Endodermal cell (in vitro differentiated cells): ENCODE data around the gene LCE3D. TPM values are rescaled to one million over a fixed set of nuclear protein-coding genes. Genes with fewer than 3 reads are reported as not detected.
"Not testable (repeated sequence)": the region's sequence is repeated elsewhere in the genome, so short reads cannot be mapped to it uniquely, and the experiment has no call there.

Experiments used
- DNase-seq: peaks from one replicate; pipeline ENCODE4 v3.0.0-alpha.2; 2017
- H3K27ac ChIP-seq: 2 replicates; pipeline ENCODE4 v1.5.1; 2013; ENCODE audit warnings: mild to moderate bottlenecking, low read depth, low read length, moderate library complexity
- H3K27me3 ChIP-seq: 2 replicates; pipeline ENCODE4 v1.6.1; 2013; ENCODE audit warnings: mild to moderate bottlenecking, low read length, moderate library complexity; ENCODE audit not compliant: insufficient read depth, control insufficient read depth, poor library complexity, severe bottlenecking
- H3K36me3 ChIP-seq: 2 replicates; pipeline ENCODE4 v1.7.0; 2013; ENCODE audit warnings: mild to moderate bottlenecking, low read length, moderate library complexity; ENCODE audit not compliant: control insufficient read depth, insufficient read depth
- H3K4me1 ChIP-seq: one replicate; pipeline ENCODE4 v1.7.0; 2013; ENCODE audit warnings: low read length; ENCODE audit not compliant: control insufficient read depth, insufficient read depth
- H3K4me3 ChIP-seq: 2 replicates; pipeline ENCODE4 v1.5.1; 2013; ENCODE audit warnings: mild to moderate bottlenecking, low read length, moderate library complexity
- H3K9ac ChIP-seq: 2 replicates; pipeline ENCODE4 v1.6.1; 2013; ENCODE audit warnings: mild to moderate bottlenecking, low read length, moderate library complexity; ENCODE audit not compliant: poor library complexity, severe bottlenecking; ENCODE audit errors: extremely low read depth
- H3K9me3 ChIP-seq: 2 replicates; pipeline ENCODE4 v1.6.1; 2013; ENCODE audit warnings: mild to moderate bottlenecking, low read length, moderate library complexity; ENCODE audit not compliant: control insufficient read depth
- H3K27ac Mint-ChIP-seq: 2 replicates; pipeline ENCODE4 v1.8.0; 2020; ENCODE audit warnings: mixed read lengths
- H3K27me3 Mint-ChIP-seq: 2 replicates; pipeline ENCODE4 v1.8.0; 2021; ENCODE audit warnings: mild to moderate bottlenecking, mixed read lengths; ENCODE audit not compliant: insufficient read depth
- H3K36me3 Mint-ChIP-seq: 2 replicates; pipeline ENCODE4 v1.8.0; 2020; ENCODE audit warnings: low read depth, mixed read lengths
- H3K4me1 Mint-ChIP-seq: 2 replicates; pipeline ENCODE4 v1.8.0; 2020; ENCODE audit warnings: mixed read lengths
- H3K4me3 Mint-ChIP-seq: 2 replicates; pipeline ENCODE4 v1.8.0; 2020; ENCODE audit warnings: mild to moderate bottlenecking, moderate library complexity, mixed read lengths
- H3K9me3 Mint-ChIP-seq: 2 replicates; pipeline ENCODE4 v1.8.0; 2020; ENCODE audit warnings: mild to moderate bottlenecking, mixed read lengths
- WGBS, 2 experiments: methylation state at CpG; one replicate each; pipeline versions ENCODE4 v1.1.5 to v1.1.7; 2013; ENCODE audit warnings: missing lambda C conversion rate in 2 of 2, mixed read lengths in 1 of 2; ENCODE audit not compliant: insufficient coverage in 1 of 2, insufficient read length in 1 of 2; 5-methylcytosine and 5-hydroxymethylcytosine counted together
- total RNA-seq, 2 donors: library from RNA; stranded (reverse); fragmentation: NEBNext Ultra II Directional in 1 of 2; extraction: Animal tissue kit (Norgen Biotek cat#: 25700) in 1 of 2; gene quantifications; 2 replicates in 1 of 2; 3 replicates in 1 of 2; pipeline ENCODE4 v1.2.1, GENCODE V29; 2021
- TF ChIP-seq, protein P1 (sequence below): fragments of 200-600 bp; sonication (generic); conservative IDR thresholded peaks from 2 replicates; pipeline ENCODE4 v1.5.0; 2021; ENCODE audit warnings: antibody characterized with exemption, mild to moderate bottlenecking

Gene LCE3D
- total RNA-seq, 2 donors from 2014 or later: not detected

DNA sequence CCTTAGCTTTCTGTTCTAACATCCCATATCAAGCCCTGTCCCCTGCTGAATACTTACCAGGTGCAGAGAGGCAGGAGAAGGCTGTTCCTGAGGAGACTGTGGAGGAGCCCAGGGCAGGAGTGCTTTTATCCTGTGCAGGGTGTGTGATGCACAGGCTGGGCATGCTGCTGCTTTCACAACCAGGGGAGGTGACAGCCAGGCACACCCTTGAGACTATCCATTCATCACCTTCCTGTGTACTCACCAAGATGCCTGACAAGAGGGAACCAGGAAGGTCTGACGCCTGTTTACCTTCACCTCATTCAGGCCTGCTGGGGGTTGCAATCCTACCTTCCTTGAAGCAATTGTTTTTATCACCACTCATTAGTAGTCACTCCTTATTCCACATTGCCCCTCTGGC is 13.6 kb downstream of the LCE3D start, which contains the start of gene LCE3E:
TSS of gene LCE3E (minus strand) at position 100 of the 400 bp plus-strand sequence. CDS start 572 bp downstream, outside the sequence.
- DNase-seq: no peak
- no peaks in the 10 kb centered on the region for H3K36me3 ChIP-seq
- H3K4me1 Mint-ChIP-seq: no peaks in the 10 kb centered on the region
- no peaks in the 10 kb centered on the region for H3K36me3 Mint-ChIP-seq
- H3K9me3 ChIP-seq: peaks cover 88% of the 10 kb centered on the region
- H3K27me3 ChIP-seq: no peaks in the 10 kb centered on the region
- peaks cover 95% of the 10 kb centered on the region for H3K9me3 Mint-ChIP-seq
- no peak within 1 kb of the TSS for H3K27ac ChIP-seq
- WGBS, 2 experiments: 70 to 83% methylated on average over 1 of the region's 1 CpG
- no peak within 1 kb of the TSS for H3K4me3 Mint-ChIP-seq
- TF ChIP-seq, protein P1, sequence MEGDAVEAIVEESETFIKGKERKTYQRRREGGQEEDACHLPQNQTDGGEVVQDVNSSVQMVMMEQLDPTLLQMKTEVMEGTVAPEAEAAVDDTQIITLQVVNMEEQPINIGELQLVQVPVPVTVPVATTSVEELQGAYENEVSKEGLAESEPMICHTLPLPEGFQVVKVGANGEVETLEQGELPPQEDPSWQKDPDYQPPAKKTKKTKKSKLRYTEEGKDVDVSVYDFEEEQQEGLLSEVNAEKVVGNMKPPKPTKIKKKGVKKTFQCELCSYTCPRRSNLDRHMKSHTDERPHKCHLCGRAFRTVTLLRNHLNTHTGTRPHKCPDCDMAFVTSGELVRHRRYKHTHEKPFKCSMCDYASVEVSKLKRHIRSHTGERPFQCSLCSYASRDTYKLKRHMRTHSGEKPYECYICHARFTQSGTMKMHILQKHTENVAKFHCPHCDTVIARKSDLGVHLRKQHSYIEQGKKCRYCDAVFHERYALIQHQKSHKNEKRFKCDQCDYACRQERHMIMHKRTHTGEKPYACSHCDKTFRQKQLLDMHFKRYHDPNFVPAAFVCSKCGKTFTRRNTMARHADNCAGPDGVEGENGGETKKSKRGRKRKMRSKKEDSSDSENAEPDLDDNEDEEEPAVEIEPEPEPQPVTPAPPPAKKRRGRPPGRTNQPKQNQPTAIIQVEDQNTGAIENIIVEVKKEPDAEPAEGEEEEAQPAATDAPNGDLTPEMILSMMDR: no peak
- H3K4me1 ChIP-seq: no peaks in the 10 kb centered on the region
- H3K27me3 Mint-ChIP-seq: no peaks in the 10 kb centered on the region
- no peak within 1 kb of the TSS for H3K27ac Mint-ChIP-seq
- no peak within 1 kb of the TSS for H3K4me3 ChIP-seq
- no peak within 1 kb of the TSS for H3K9ac ChIP-seq

DNA sequence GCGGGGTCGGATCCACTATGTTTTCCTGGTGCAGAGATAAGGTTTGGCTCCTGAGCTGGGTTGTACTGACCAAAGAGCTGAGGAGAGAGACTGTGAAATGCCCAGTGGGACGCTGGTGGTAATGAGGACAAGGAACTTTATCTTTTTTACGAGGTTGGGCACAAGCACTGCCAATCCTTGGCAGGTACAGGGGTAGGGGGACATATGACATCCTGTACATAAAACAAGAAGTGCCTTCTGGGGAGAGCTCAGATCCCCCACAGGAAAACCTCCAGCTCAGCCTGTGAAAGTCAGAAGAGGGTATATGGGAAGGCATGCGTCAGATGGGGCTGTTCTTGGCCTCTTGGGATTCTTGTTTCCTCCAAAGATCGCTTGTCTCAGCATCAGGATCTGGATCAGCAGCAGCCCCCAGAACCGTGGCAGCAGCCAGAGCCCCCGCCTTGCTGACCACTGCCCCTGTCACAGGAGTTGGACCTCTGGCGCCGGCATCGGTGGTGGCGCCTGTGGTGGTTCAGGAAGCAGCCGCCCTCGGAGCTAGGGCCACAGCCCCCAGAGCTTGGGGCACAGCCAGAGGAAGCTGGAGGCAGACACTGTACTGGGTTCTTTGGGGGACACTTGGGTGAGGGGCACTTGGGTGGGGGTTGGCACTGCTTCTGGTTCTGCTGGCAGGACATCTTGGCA is 14.6 kb downstream of the LCE3D start:
- Mint-ChIP-seq H3K36me3 (no peaks in the 10 kb centered on the region), H3K9me3 (peaks cover 94% of the 10 kb centered on the region), H3K4me1 (no peaks in the 10 kb centered on the region), H3K27me3 (no peaks in the 10 kb centered on the region), H3K27ac (no peak overlapping the region), H3K4me3 (no peak overlapping the region)
- TF ChIP-seq, protein P1: no peak
- Histone ChIP-seq H3K4me3 (no peak overlapping the region), H3K4me1 (no peaks in the 10 kb centered on the region), H3K9ac (no peak overlapping the region), H3K27ac (no peak overlapping the region), H3K36me3 (no peaks in the 10 kb centered on the region), H3K9me3 (peaks cover 87% of the 10 kb centered on the region), H3K27me3 (no peaks in the 10 kb centered on the region)
- WGBS, 2 experiments: 52 to 75% methylated on average over 2 to 14 of the region's 14 CpGs
- no peak for DNase-seq

- no peak for DNase-seq
- Histone ChIP-seq H3K4me1 (no peaks in the 10 kb centered on the region), H3K27me3 (no peaks in the 10 kb centered on the region), H3K4me3 (no peak overlapping the region), H3K9me3 (peaks cover 85% of the 10 kb centered on the region), H3K36me3 (no peaks in the 10 kb centered on the region), H3K9ac (no peak overlapping the region), H3K27ac (no peak overlapping the region)
- TF ChIP-seq, protein P1: no peak
- Mint-ChIP-seq H3K4me1 (no peaks in the 10 kb centered on the region), H3K9me3 (peaks cover 93% of the 10 kb centered on the region), H3K4me3 (no peak overlapping the region), H3K36me3 (no peaks in the 10 kb centered on the region), H3K27ac (no peak overlapping the region), H3K27me3 (no peaks in the 10 kb centered on the region)
- WGBS, 2 experiments: 46 to 67% methylated on average over 1 to 2 of the region's 2 CpGs
These were observed 15.2 kb downstream of the LCE3D start for GRCh38 chr1:152565115-152565514.

- H3K9ac ChIP-seq, H3K4me3 ChIP-seq, H3K27me3 ChIP-seq, H3K36me3 Mint-ChIP-seq, H3K4me3 Mint-ChIP-seq, H3K4me1 ChIP-seq, H3K27ac Mint-ChIP-seq, DNase-seq, H3K36me3 ChIP-seq, H3K4me1 Mint-ChIP-seq, H3K27ac ChIP-seq, H3K27me3 Mint-ChIP-seq: not testable (repeated sequence)
- peaks cover 37% of the 10 kb centered on the region for H3K9me3 ChIP-seq
- peaks cover 68% of the 10 kb centered on the region for H3K9me3 Mint-ChIP-seq
- no CpG with 5 or more reads among the region's 1 CpG for WGBS, 2 experiments
These were observed 32.0 kb downstream of the LCE3D start for GRCh38 chr1:152548358-152548757.
